ENCODE results near the gene ZNF629.

ZNF629 gene

DNA sequence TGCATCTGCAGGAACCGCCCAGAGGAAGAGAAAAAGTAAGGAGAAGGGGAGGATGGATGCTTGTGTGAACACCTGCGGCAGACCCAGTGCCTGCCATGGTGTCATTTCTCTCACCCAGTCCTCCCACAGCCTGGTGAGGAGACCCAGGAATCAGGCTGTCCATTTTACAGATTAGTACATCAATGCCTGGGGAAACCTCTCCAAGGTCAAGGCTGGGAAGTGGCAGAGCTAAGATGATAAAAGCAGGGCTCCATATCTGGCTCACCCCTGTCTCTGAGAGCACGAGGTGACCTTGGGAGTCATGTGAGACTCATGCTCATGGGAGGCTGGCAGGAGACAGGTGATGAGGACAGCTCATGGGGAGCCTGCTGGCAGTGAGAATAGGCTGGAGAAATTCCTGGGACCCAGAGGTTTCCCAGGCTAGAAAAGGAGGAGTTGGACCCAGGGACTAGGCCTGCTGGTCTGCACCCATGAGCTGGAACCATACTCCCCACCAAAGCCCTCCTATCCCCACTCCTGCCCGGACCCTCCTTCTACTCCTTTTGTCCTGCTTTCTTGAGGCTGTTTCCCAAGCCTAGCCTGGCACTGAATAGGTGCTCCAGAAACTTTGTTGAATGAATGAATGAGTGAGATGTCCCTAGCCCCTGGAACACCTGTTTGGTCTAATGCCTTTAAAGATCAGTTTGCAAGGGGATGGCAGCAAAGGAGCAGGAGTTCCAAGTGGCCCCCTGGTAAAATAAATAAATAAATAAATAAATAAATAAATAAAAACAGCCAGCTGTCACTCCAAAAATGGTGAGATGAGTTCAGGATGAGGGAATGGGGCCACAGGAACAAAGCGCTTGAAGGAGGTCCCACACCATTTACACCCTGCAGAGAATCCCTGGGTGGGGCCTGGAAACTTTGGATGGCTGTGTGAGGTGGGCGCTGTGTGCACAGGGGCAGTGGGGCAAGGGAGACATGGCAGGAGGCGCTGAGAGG is 1.6 kb downstream of the ZNF629 start:
- DNase-seq: no peak

DNA sequence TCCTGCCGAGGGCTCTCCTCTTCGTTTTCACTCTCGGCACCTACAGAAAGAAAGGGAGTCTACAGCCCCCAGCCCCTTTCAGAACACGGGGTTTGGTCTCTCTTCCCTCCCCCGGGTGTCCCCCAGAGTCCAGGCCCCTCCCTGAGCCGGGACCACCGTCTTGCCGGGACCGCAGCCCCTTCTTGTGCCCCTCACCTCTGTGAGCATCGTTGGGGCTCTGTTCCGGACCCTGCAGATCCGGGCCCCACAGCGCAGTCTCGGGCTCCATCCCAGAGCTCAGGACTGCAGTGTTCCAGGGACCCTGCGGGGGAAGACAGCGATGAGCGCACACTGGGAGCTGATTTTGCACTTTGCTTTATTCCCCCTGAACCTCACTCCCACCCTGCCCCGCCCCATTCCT is 2.8 kb downstream of the ZNF629 start:
- no peak for DNase-seq

DNA sequence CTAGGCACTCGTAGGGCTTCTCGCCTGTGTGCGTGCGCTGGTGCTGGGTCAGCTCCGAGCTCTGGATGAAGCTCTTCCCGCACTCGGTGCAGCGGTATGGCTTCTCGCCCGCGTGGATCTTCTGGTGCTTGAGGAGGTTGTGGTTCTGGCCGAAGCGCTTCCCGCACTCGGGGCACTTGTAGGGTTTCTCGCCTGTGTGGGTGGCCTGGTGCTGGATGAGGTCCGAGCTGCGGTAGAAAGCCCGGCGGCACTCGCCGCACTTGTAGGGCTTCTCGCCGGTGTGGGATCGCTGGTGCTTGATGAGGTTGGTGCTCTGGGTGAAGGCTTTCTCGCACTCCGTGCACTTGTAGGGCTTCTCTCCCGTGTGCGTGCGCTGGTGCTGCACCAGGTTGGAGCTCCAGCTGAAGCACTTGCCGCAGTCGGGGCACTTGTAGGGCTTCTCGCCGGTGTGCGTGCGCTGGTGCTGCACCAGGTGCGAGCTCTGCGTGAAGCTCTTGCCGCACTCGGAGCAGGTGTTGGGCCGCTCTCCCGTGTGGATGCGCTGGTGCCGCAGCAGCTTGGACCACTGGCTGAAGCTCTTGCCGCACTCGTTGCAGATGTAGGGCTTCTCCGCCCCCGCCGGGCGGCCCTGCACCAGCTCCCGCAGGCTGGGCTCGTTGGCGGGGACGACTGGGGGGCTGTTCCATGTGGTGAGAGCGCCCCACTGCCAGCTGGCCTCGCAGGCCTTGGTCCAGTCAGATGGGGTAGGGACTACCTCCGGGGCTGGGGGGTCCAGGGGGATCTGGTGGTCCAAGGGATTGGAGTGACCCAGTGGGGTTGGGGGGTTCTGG is 3.5 kb downstream of the ZNF629 start:
- DNase-seq: no peak

GRCh38 chr16:30782486-30783279 is 4.3 kb downstream of the ZNF629 start:
- DNase-seq: no peak

- DNase-seq: no peak
Measured at GRCh38 chr16:30780549-30780948, 6.5 kb downstream of the ZNF629 start.

DNA sequence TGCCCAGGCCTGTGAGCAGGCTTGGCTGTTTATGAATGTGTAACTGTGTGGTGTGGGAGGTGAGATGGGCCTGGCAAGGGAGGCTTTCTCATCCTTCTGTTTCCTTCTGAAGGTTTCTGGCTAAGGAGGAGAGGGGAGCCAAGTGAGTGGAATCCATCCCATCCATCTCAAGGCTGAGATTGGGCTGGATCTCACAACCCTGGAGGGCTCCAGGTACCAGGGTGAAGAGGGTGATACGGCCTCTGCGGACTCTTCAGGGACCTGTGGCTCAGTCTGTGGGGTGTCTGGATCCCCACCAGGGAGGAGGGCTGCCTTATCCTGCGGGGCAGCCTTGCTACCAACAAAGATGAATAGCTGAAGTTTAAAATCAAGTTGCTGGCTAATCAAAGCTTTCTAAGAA is 7.0 kb downstream of the ZNF629 start:
- DNase-seq: no peak

- DNase-seq: no peak
Measured at GRCh38 chr16:30779596-30779995, 7.4 kb downstream of the ZNF629 start.

DNA sequence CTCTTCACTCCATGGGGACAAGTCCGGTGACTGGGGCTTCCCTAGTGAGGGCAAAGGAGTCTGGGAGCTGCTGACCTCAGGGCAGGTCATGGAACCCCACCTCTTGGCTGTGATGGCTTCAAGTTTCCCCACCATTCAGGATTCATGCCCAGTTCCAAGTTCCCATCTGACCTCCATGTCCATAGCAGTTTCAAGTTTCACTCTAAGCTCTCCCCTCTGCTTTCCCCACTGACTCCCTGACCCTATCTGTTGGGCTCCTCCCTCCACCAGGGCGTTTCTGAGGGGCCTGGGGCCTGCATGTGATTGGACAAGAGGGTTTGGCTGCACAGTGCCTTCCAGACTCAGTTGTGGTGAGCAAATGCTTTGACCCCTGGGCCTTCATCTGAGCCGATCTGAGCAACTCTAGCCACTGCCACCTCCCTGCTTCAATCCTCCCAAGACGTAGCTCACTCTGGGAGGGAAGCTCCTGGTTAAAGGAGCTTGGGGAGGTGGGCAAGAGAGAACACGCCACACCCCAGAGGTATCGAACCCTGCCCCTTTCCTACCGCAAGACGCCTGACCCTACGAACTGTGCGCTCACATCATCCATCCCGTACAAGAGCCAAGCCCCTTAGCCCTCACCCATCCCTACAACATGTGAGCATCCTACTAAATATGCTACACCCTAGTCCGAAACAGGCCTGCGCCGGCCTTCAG is 8.3 kb downstream of the ZNF629 start:
- no peak for DNase-seq

DNA sequence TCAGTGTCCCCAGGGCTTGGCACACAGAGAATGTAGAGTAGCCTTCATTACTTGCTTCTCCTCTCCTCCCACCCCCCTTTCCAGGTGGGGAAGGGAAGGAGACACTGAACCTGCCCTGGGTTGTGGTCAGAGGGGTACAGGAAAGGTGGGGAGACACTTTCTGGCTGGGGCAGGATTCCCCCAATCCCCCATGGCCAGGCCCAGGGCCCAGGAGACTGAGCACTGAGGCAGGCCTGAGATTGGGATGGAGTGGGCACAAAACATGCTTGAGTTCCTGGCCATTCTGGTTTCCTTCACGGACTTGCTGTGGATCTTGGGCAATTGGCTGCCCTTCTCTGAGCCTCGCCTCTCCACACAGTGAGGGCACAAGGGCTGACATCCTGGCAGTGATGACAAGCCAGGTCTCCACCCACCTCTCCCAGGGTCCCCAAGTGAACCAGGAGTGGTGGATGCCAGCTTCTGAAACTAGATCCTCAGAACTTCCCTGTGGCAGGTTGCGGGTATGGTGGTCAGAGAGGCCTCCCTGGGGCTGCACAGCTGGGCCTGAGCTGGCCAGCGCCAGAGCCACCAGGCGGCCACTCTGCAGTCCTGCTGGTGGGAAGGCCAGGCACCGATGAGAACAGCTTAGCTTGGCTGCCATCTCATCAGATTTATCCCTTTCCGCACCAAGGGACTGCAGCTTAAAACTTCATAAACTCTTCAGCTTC is 9.3 kb downstream of the ZNF629 start:
- DNase-seq: no peak

DNA sequence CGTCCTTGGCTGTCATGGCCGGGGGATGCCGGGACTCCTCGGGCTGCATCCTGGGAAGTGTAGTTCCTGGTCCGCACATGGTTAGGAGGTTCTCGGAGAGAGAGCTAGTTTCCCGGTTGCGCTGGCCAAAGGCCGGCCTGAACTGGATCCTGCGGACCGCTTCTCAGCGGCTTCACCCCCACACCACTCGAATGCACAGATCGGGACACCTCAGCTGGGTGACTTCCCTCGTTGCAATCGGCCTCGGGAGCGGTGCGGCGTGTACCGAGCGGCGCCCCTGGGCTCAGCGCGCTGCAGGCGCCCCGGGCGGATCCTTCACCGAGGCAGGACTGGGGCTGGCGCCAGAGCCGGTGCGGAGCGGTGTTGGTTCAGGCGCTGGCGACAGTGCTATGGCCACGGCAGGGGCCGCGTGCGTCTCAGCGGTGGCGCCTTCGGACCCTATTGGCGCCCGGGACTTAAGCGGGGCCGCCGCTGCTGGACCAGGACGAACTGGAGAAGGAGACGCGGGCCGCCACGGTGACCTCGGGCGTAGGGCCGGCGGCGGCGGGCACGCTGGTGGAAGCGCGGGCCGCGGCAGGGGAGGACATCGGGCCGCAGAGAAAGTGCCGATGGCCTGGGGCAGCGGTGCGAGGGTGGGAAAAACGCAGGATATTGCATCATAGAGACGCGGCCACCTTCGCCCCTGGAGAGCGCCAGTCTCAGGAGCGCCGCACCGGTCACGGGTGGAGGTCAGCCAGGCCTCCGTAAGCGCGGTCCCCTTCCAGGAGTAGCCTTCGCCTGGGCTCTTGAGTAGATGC is 11.4 kb downstream of the ZNF629 start:
- peak; percentile 65 for DNase-seq

GRCh38 chr16:30775131-30775391 is 11.9 kb downstream of the ZNF629 start:
- DNase-seq: no peak

GRCh38 chr16:30774367-30775130 is 12.5 kb downstream of the ZNF629 start:
- no peak for DNase-seq

GRCh38 chr16:30773826-30774225 is 13.2 kb downstream of the ZNF629 start:
- DNase-seq: no peak

GRCh38 chr16:30771726-30772125 is 15.3 kb downstream of the ZNF629 start:
- DNase-seq: no peak

DNA sequence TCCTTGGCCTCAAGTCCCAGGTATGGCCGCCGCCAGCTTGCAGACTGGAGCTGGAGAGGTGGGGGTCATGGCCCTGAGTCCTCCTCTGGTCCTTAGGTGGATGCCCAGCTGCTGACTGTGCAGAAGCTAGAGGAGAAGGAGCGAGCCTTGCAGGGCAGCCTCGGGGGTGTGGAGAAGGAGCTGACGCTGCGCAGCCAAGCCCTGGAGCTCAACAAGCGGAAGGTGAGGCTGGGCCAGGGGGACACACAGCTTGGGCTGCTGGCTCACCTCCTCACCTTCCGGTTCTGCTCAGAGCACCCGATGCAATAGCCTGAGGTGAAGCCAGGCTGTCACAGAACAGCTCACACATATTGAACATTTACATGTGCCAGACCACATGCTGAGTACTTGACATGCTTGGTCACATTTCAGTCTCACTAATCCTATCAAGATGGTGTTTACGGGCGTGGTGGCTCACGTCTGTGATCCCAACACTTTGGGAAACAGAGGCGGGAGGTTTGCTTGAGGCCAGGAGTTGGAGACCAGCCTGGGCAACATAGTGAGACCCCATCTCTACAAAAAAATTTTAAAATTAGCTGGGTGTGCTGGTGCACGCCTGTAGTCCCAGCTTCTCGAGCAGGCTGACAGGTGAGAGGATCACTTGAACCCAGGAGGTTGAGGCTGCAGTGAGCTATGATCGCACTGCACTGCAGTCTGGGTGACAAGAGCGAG is 17.5 kb downstream of the ZNF629 start:
- DNase-seq: no peak

- DNase-seq: no peak
Measured at GRCh38 chr16:30768583-30769181, 18.3 kb downstream of the ZNF629 start.

DNA sequence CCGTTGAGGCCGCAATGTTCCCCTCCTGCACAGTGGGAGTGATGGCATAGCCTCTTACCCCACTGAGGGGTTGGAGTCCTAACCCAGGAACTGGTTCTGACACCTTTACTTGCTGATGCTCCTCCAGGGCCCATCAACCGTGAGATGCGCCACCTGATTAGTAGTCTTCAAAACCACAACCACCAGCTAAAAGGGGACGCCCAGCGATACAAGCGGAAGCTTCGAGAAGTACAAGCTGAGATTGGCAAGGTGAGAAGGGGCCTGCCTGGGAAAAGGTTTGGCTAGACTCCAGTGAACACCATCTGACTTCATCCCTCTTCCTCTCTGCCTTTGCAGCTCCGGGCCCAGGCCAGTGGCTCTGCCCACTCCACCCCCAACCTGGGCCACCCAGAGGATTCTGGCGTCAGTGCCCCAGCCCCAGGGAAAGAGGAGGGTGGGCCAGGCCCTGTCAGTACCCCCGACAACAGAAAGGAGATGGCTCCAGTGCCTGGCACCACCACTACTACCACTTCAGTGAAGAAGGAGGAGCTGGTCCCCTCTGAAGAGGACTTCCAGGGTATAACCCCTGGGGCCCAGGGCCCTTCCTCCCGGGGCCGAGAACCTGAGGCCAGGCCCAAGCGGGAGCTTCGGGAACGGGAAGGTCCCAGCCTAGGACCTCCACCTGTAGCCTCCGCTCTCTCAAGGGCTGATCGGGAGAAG is 19.1 kb downstream of the ZNF629 start:
- DNase-seq: no peak

DNA sequence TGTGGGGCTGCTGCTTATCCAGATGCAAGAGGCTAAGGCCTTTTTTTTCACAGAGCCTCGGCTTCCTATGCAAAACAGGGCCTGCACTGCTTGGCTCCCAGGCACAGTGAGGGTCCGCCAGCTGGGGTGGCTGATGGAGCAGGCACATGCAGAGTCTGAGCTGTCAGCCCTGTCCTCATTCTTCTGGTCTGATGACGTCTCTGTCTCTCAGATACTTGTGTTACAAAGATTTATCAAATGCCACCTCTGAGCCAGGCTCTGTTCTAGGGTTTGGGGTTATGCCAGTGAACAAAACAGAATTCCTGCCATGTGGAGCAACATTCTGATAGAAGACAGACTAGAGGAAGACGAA is 20.1 kb downstream of the ZNF629 start:
- DNase-seq: no peak

Measured in CD4-positive, alpha-beta T cell treated with Interleukin-17A for 4 hours (primary cell).